Kidney (tissue), 14 donors: ENCODE measurements around the gene LAT. TPM values are rescaled to one million over a fixed set of nuclear protein-coding genes. Genes with fewer than 3 reads are reported as not detected.

Experiments used
- DNase-seq, 5 donors: peaks; one replicate each; pipeline ENCODE4 v3.0.0-alpha.2; 2013 to 2020
- FAIRE-seq: peaks from 2 replicates; lab custom pipeline; 2012; peaks lifted over from hg19 to GRCh38; lab: Jason Lieb, UNC
- H3K27ac ChIP-seq, 2 donors: one replicate each; pipeline ENCODE4 v1.7.0; 2013; ENCODE audit warnings: low read depth in 2 of 2, low read length in 2 of 2, inconsistent platforms in 1 of 2
- H3K27me3 ChIP-seq: one replicate; pipeline ENCODE4 v1.7.1; 2013; ENCODE audit warnings: low read length, inconsistent platforms; ENCODE audit not compliant: control insufficient read depth, insufficient read depth
- H3K36me3 ChIP-seq, 3 donors: one replicate each; pipeline versions ENCODE4 v1.7.0 to v1.7.1; 2013; ENCODE audit warnings: low read length in 3 of 3, control low read depth in 1 of 3, inconsistent platforms in 1 of 3; ENCODE audit not compliant: insufficient read depth in 3 of 3, control insufficient read depth in 2 of 3
- H3K4me1 ChIP-seq, 3 donors: one replicate each; pipeline versions ENCODE4 v1.7.0 to v1.7.1; 2013; ENCODE audit warnings: low read length in 3 of 3, inconsistent platforms in 1 of 3, low read depth in 1 of 3; ENCODE audit not compliant: control insufficient read depth in 2 of 3, insufficient read depth in 2 of 3
- H3K4me3 ChIP-seq, 3 donors: one replicate each; pipeline versions ENCODE4 v1.7.0 to v1.8.1; 2013; ENCODE audit warnings: low read length in 3 of 3, control low read depth in 1 of 3, inconsistent platforms in 1 of 3
- H3K9ac ChIP-seq, 3 donors: one replicate each; pipeline versions ENCODE4 v1.7.0 to v1.7.1; 2013; ENCODE audit warnings: low read length in 3 of 3, control low read depth in 1 of 3, inconsistent platforms in 1 of 3
- H3K9me3 ChIP-seq, 3 donors: one replicate each; pipeline versions ENCODE4 v1.7.0 to v1.7.1; 2013; ENCODE audit warnings: low read length in 3 of 3, control low read depth in 1 of 3, inconsistent platforms in 1 of 3; ENCODE audit not compliant: control insufficient read depth in 2 of 3, insufficient read depth in 1 of 3
- intact Hi-C: fragments of 100-400 bp; cut with DNase I; formaldehyde crosslinking; loops from one replicate; pipeline ENCODE4 v1.11.1; 2022
- polyA plus RNA-seq: library from polyadenylated mRNA; stranded (reverse); fragments of 350-450 nt; fragmentation: Illumina TruSeq; extraction: RNeasy Lipid Tissue Mini Kit (QIAGEN cat#74804); gene quantifications from one replicate; pipeline ENCODE4 v1.2.3, GENCODE V29; 2014; ENCODE audit warnings: low read depth, low replicate concordance; ENCODE audit not compliant: insufficient read depth
- total RNA-seq: library from RNA; stranded (reverse); fragmentation: NEBNext Ultra II Directional; extraction: Animal tissue kit (Norgen Biotek cat#: 25700); gene quantifications from one replicate; pipeline ENCODE4 v1.2.1, GENCODE V29; 2021
- TF ChIP-seq, protein P1 (sequence below): IDR thresholded peaks from 3 replicates; pipeline ENCODE4 v1.5.1; 2012; ENCODE audit warnings: mild to moderate bottlenecking, moderate library complexity, borderline replicate concordance; ENCODE audit not compliant: insufficient read depth; ENCODE audit errors: extremely low read depth
- donor health status: control.
- donor health status: control.
- donor health status: control.
- donor health status: control.
- donor health status: control.
- donor health status: DM: yes; HTN: yes; CAD: no.
- donor health status: Normal renal cell carcinoma (clear cell type).

The LAT gene
- total and polyA plus RNA-seq, 2 donors from 2014 or later = 8.3 to 12.5 TPM

DNA sequence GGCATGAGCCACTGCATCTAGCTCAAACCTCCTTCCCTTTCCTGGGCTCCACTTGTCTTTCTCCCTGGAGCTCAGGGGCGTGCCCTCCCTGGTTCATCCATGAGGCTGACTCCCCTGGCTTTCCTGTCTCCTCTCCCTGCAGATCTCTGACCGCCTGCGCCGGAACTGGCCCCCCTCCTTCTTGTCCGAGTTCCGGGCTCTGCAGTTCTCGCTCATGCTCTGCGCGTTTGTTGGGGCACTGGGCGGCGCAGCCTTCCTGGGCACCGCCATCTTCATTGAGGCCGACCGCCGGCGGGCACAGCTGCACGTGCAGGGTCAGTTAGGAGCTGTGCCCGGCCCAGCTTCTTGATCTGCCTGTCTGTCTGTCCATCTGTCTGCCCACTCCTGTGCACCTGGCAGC lies 1.2 kb upstream of the LAT start:
- intact Hi-C loops = no loop called here
- TF ChIP-seq, protein P1, sequence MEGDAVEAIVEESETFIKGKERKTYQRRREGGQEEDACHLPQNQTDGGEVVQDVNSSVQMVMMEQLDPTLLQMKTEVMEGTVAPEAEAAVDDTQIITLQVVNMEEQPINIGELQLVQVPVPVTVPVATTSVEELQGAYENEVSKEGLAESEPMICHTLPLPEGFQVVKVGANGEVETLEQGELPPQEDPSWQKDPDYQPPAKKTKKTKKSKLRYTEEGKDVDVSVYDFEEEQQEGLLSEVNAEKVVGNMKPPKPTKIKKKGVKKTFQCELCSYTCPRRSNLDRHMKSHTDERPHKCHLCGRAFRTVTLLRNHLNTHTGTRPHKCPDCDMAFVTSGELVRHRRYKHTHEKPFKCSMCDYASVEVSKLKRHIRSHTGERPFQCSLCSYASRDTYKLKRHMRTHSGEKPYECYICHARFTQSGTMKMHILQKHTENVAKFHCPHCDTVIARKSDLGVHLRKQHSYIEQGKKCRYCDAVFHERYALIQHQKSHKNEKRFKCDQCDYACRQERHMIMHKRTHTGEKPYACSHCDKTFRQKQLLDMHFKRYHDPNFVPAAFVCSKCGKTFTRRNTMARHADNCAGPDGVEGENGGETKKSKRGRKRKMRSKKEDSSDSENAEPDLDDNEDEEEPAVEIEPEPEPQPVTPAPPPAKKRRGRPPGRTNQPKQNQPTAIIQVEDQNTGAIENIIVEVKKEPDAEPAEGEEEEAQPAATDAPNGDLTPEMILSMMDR = no peak

DNA sequence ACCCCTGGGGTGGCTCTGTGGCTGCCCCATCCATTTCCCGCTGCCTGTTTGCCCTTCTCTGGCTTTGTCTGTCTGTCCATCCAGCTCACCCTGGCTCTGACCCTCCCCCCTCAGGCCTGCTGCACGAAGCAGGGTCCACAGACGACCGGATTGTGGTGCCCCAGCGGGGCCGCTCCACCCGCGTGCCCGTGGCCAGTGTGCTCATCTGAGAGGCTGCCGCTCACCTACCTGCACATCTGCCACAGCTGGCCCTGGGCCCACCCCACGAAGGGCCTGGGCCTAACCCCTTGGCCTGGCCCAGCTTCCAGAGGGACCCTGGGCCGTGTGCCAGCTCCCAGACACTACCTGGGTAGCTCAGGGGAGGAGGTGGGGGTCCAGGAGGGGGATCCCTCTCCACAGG lies 761 bp upstream of the LAT start:
- H3K9me3 ChIP-seq = peaks cover 0 to 6% (median 3%) of the 10 kb centered on the region in 3 donors
- TF ChIP-seq, protein P1 = no peak
- intact Hi-C loops = no loop called here
- H3K9ac ChIP-seq = no peak overlapping the region
- no peak overlapping the region for H3K27ac ChIP-seq
- no peaks in the 10 kb centered on the region for H3K27me3 ChIP-seq
- DNase-seq (no peak), FAIRE-seq (no peak)
- peaks cover 4 to 35% (median 16%) of the 10 kb centered on the region in 3 donors for H3K36me3 ChIP-seq
- no peaks in the 10 kb centered on the region for H3K4me1 ChIP-seq
- H3K4me3 ChIP-seq = no peak overlapping the region

More for the DNA sequence above, 1.2 kb upstream of the LAT start:
- Histone ChIP-seq H3K4me1 (no peaks in the 10 kb centered on the region), H3K36me3 (peaks cover 4 to 37% (median 16%) of the 10 kb centered on the region in 3 donors), H3K27me3 (no peaks in the 10 kb centered on the region), H3K9me3 (peaks cover 0 to 6% (median 3%) of the 10 kb centered on the region in 3 donors), H3K27ac (no peak overlapping the region), H3K9ac (no peak overlapping the region), H3K4me3 (no peak overlapping the region)
- no peak for FAIRE-seq
- DNase-seq = no peak

DNA sequence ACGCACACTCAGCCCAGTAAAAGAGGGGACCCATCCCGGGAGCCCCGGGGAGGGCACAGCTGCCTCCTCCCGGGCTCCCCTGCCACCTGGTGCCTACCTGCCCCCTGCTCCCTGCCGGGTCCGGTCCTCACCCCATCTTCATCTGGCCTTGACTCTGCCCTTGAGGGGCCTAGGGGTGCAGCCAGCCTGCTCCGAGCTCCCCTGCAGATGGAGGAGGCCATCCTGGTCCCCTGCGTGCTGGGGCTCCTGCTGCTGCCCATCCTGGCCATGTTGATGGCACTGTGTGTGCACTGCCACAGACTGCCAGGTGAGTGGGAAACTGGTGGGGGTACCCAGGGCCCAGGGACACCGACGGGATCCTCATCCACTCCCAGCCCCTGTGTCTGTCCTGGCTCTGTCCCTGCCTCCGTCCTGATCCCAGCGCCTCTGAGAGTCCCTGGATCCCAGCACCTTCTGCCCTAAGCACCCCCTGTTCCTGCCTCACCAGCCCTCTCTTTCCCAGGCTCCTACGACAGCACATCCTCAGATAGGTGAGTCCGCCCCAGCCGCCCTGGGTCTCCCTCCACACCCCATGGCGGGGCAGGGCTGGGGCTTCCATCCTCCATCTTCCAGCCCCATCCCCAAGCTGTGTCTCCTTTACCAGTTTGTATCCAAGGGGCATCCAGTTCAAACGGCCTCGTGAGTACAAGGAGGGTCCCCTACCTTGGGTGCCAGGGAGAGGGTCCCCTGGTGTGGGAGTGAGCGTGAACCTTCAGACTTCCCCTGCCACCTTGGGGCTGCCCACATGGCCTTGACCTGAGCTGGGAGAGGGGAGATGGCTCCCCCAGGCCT lies 574 bp downstream of the LAT start:
- FAIRE-seq = no peak
- H3K27ac ChIP-seq = no peak overlapping the region
- no peak for DNase-seq
- H3K4me3 ChIP-seq = no peak overlapping the region
- peaks cover 4 to 35% (median 16%) of the 10 kb centered on the region in 3 donors for H3K36me3 ChIP-seq
- no peaks in the 10 kb centered on the region for H3K4me1 ChIP-seq
- H3K9me3 ChIP-seq = peaks cover 0 to 6% (median 3%) of the 10 kb centered on the region in 3 donors
- H3K9ac ChIP-seq = no peak overlapping the region
- intact Hi-C loops = no loop called here
- no peaks in the 10 kb centered on the region for H3K27me3 ChIP-seq
- TF ChIP-seq, protein P1 = no peak
